ENCODE measurements around the gene MALAT1. TPM values are rescaled to one million over a fixed set of nuclear protein-coding genes. Genes with fewer than 3 reads are reported as not detected.

Gene MALAT1
- total RNA-seq, 1 donor from 2014 or later: 1,605 TPM

DNA sequence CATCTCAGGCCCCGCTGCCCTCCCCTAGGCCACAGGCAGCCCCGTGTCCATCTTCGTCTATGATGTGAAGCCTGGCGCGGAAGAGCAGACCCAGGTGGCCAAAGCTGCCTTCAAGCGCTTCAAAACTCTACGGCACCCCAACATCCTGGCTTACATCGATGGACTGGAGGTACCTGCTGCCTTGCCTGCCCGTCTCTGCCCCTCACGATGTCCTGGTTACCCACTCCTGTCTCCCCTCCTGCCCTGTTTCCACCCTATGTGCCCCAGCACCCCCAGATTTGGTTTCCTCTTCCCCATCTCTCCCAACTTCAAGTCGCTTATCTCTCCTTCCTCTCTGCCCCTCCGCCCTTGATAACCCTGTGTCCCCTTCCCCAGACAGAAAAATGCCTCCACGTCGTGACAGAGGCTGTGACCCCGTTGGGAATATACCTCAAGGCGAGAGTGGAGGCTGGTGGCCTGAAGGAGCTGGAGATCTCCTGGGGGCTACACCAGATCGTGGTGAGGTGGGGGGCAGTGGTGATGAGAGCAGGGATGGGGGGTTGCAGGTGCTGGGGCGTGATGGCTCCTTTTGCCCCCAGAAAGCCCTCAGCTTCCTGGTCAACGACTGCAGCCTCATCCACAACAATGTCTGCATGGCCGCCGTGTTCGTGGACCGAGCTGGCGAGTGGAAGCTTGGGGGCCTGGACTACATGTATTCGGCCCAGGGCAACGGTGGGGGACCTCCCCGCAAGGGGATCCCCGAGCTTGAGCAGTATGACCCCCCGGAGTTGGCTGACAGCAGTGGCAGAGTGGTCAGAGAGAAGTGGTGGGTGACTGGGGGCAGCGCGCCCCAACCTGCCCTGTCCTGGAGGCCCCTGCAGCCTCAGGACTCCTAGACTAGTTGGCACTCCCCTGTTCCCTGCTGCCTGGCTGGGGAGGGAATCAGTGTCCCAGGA is 27.0 kb downstream of the MALAT1 start:
- no peak for DNase-seq (ENCODE audit: low read depth)
- TF ChIP-seq, protein P1, sequence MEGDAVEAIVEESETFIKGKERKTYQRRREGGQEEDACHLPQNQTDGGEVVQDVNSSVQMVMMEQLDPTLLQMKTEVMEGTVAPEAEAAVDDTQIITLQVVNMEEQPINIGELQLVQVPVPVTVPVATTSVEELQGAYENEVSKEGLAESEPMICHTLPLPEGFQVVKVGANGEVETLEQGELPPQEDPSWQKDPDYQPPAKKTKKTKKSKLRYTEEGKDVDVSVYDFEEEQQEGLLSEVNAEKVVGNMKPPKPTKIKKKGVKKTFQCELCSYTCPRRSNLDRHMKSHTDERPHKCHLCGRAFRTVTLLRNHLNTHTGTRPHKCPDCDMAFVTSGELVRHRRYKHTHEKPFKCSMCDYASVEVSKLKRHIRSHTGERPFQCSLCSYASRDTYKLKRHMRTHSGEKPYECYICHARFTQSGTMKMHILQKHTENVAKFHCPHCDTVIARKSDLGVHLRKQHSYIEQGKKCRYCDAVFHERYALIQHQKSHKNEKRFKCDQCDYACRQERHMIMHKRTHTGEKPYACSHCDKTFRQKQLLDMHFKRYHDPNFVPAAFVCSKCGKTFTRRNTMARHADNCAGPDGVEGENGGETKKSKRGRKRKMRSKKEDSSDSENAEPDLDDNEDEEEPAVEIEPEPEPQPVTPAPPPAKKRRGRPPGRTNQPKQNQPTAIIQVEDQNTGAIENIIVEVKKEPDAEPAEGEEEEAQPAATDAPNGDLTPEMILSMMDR (IDR thresholded peaks at IDR 0.05; ENCODE audit: insufficient read depth, low read length, poor library complexity, severe bottlenecking): no peak
- H3K36me3 ChIP-seq (ENCODE audit: control insufficient read depth, insufficient read depth, low read length): peaks cover 5% of the 10 kb centered on the region
- H3K4me3 ChIP-seq (ENCODE audit: low read depth, low read length): peak overlapping the region; percentile 96
- H3K27me3 ChIP-seq (ENCODE audit: control insufficient read depth, insufficient read depth, low read length): no peaks in the 10 kb centered on the region

DNA sequence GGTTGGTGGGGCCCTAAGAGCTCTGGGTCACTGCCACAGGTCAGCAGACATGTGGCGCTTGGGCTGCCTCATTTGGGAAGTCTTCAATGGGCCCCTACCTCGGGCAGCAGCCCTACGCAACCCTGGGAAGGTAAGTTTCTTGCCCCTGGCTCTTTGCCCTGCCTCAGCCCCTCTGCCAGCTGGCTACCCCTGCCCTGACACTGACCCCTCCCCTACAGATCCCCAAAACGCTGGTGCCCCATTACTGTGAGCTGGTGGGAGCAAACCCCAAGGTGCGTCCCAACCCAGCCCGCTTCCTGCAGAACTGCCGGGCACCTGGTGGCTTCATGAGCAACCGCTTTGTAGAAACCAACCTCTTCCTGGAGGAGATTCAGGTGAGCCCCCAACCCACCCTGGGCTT is 27.9 kb downstream of the MALAT1 start:
- DNase-seq (ENCODE audit: low read depth): no peak
- no peaks in the 10 kb centered on the region for H3K27me3 ChIP-seq (ENCODE audit: control insufficient read depth, insufficient read depth, low read length)
- peaks cover 6% of the 10 kb centered on the region for H3K36me3 ChIP-seq (ENCODE audit: control insufficient read depth, insufficient read depth, low read length)
- no peak overlapping the region for H3K4me3 ChIP-seq (ENCODE audit: low read depth, low read length)
- TF ChIP-seq, protein P1 (IDR thresholded peaks at IDR 0.05; ENCODE audit: insufficient read depth, low read length, poor library complexity, severe bottlenecking): no peak

DNA sequence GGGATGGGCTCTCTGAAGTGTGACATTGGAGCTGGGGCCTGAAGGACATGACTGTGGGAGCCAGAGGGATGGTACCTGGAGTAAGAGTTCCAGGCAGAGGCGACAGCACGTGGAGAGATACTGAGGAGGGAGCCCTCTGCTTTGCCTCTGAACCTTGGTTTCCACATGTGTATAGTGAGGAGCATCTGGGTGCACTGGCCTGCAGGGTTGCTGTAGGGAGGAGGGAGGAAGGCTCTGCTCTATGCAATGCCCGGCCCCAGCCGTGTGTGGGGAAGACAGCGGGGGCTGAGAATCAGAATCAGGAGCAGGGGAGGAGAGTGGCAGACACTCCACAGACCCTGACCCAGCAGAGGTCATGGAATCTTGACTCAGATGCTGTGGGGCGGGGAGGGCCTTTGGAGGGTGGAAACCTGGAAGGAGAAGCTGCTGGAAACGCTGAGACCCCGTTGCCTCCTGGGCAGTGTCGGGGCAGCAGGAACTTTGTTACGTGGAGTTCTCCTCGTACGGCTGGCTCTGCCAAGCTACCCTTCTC is 30.0 kb downstream of the MALAT1 start:
- Histone ChIP-seq H3K36me3 (ENCODE audit: control insufficient read depth, insufficient read depth, low read length) (peaks cover 7% of the 10 kb centered on the region), H3K27me3 (ENCODE audit: control insufficient read depth, insufficient read depth, low read length) (no peaks in the 10 kb centered on the region), H3K4me3 (ENCODE audit: low read depth, low read length) (no peak overlapping the region)
- no peak for DNase-seq (ENCODE audit: low read depth)
- TF ChIP-seq, protein P1 (IDR thresholded peaks at IDR 0.05; ENCODE audit: insufficient read depth, low read length, poor library complexity, severe bottlenecking): no peak

DNA sequence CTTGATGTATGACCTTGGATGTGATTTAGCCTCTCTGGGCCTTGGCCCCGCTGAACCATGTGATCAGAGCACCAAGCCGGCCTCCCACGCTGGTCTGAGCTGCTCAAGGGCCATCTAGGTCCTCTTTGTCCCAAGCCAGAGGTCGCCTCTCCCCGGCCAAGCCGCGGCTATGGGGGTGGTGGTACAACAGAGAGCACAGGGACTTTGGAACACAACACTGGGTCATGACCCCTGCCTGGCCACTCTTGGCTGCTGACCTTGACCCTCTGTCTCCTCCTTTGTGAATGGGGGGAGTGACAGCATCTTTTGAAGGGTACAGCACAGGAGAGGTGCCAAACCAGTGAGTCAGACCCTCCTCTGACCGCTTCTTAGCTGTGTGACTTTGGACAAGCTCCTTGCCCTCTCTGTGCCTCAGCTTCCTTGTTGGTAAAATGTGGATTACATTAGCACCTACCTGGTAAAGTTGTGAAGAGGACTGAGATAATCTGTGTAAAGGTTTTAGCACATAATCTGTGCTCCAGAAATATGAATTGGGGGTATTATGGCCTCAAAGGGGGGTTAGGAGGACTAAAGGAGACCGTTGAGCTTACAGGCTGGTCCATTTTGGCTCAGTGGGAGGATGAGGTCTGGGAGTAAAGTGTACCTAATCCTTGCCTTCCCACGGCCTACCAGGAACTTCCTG is 30.8 kb downstream of the MALAT1 start:
- TF ChIP-seq, protein P1 (IDR thresholded peaks at IDR 0.05; ENCODE audit: insufficient read depth, low read length, poor library complexity, severe bottlenecking): no peak
- no peak overlapping the region for H3K4me3 ChIP-seq (ENCODE audit: low read depth, low read length)
- no peak for DNase-seq (ENCODE audit: low read depth)
- H3K36me3 ChIP-seq (ENCODE audit: control insufficient read depth, insufficient read depth, low read length): peaks cover 7% of the 10 kb centered on the region
- no peaks in the 10 kb centered on the region for H3K27me3 ChIP-seq (ENCODE audit: control insufficient read depth, insufficient read depth, low read length)

DNA sequence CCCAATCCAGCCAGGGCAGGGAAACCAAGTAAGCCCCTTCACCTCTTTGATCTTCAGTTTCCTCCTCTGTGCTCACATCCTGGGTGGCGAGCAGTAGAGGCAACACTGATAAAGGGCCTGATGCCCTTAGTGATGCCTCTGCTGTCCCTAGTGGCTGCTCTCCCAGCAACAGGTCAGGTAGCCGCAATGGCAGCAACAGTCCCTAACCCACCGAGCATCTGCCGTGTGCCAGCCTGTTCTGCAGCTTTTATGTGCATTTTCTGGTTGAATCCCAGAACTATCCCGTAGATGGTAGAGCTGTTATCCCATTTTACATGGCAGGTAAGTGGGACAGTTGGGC is 31.3 kb downstream of the MALAT1 start:
- H3K27me3 ChIP-seq (ENCODE audit: control insufficient read depth, insufficient read depth, low read length): no peaks in the 10 kb centered on the region
- DNase-seq (ENCODE audit: low read depth): no peak
- no peak overlapping the region for H3K4me3 ChIP-seq (ENCODE audit: low read depth, low read length)
- TF ChIP-seq, protein P1 (IDR thresholded peaks at IDR 0.05; ENCODE audit: insufficient read depth, low read length, poor library complexity, severe bottlenecking): peak; percentile 35
- peaks cover 7% of the 10 kb centered on the region for H3K36me3 ChIP-seq (ENCODE audit: control insufficient read depth, insufficient read depth, low read length)
